ENCODE data around the gene CSHL1.
A peak's percentile ranks its signal among the peaks of the same experiment; 100 is the strongest.
"Not testable (repeated sequence)": the region's sequence is repeated elsewhere in the genome, so short reads cannot be mapped to it uniquely, and the experiment has no call there.

Gene CSHL1

DNA sequence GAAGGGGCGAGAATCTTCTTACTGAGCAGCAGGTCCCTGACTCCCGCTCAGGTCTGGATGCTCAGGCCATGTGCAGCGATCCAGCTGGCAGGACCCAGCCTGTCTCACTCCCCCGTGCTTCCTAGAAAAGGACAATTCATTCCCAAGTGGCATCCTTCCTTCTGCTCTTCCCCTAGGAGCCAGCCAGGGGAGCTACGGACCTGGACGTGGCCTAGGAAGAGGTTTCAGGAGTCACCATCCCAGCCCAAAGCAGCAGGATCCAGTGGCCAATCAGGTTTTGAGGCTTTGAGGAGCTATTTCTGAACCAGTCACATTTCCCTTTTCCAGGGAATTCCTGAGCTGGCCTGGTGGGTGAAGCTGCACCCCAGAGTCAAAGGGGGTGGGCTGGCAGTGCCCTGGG is 28.8 kb upstream of the CSHL1 start:
- peak; percentile 33 for DNase-seq (ENCODE audit: low spot score)

DNA sequence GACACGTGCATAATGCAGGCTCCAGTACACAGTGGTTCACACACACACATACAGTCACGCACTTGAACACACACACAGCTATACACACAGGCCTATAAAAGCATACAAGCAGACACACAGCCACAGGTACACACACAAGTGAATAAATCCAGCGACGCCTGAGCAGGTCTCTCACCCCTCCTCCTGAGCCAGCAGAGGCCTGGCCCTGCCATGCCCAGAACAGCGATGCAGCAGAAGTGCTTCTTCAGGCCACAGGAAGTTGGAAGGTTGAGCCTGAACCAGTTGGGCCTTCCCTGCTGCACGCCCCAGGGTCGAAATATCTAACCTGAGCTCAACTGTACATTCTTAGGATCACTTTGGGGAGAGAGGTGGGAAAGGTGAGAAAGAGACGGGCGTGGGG is 28.3 kb upstream of the CSHL1 start:
- no peak for DNase-seq (ENCODE audit: low spot score)

DNA sequence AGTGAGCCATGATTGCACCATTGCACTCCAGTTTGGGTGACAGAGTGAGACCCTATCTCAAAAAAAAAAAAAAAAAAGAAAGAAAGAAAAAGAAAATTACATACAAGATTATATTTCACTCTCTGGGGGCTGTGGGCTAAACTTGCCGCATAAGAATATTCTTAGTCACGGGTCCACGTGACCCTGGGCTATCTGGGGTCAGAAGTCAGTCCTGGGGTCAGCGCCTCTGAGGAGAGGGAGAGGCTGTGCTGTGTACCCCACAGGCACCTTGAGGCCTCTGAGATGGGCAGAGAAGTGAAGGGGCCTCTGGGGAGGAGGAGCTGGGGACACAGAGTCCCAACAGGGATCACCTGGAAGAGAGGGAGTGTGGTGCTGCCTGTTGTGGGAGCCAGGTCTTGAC is 26.9 kb upstream of the CSHL1 start:
- DNase-seq (ENCODE audit: low spot score), result no peak

DNA sequence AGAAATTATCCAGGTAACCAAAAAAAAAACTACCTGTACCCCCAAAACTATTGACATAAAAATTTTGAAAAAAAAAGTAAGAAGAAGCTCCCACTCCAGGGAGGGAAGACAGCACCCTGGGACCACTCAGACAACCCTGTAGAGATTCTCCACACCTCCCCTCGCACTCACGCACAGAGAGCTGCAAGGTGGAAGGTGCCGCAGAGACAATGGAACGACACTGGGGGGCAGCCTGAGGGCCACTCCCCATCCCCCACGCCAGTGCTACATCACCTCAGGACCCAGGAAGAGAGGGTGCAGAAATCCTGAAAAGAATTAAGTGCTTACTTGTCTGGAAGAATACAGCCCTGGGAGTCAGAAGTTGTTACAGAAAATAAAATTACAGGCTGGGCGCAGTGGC is 26.3 kb upstream of the CSHL1 start:
- DNase-seq (ENCODE audit: low spot score), result no peak

DNA sequence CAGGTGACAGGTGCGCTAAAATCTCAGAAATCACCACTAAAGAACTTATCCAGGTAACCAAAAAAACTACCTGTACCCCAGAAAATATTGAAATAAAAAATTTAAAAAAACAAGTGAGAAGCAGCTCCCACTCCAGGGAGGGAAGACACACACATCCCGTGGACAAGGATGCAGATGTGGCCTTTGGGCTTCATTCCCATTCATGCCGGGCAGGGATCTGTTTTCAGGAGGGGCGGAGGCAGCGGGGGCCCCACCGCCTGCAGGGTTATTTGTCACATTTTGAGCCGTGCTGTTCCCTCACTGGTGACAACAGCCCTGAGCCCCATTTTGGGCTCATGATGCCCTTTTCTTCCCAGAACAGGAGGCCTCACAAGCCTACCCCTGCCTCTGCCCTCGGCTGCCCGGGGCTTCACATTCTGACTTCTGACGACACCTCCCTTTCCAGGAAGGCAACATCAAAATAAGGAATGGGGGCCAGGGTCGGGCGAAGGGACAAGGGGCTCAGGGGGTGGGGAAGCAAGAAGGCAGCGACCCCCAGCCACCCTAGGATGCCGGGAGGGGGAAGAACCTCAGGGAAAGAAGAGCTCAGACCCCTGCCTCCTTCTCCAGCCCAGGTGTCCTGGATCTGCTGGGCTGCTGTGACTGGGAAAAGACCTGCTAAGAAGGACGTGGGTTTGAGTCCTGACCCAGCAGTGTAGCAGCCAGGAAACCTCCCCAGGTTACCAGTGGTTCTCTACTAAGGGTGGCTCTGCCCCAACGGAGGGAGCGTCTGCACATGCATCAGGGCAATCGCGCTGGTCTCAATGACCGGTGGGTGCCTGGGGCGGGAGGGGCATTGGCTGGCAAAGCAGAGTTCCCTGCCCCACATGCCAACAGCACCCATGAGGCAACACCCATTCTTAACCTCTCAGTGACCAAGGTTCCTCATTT is 23.4 kb upstream of the CSHL1 start:
- peak; percentile 3 for DNase-seq (ENCODE audit: low spot score)

DNA sequence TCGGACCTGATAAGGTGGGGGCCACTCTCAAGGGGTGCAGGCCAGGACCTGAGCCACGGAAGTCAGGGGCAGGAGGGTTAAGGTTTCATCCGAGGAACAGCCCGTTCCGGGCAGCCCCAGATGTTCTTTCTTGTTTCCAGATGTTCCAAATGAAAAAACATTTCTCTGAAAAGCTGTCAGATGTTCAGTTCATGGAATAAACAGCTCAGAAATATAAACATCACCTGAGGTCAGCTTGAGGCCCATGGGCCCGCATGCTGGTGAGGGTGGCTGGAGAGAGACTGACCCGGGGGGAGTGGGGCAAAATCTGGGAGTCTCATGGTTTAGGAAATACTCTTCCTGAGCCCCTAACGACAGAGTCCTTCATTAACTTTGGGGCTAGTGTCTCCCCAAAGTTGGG is 22.5 kb upstream of the CSHL1 start:
- DNase-seq (ENCODE audit: low spot score), result peak; percentile 1

DNA sequence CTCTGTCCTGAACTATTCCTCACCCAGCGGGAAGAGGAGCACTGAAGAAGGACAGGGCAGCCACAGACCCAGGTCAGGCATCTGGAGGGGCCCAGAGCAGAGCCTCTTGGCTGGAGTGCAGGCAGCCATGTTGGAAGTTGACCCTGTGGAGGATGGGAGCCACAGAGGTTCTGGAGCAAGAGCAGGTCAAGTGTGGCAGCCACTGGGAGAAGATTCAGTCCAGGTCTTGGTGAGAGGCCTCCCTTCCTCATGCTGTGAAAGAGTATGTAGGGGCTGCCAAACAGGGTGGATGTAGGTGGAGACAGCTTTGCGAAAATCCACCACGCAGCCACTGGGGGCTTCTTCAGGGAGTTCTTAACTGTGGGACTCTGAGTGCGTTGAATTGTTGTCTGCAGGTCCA is 21.7 kb upstream of the CSHL1 start:
- peak; percentile 5 for DNase-seq (ENCODE audit: low spot score)

DNA sequence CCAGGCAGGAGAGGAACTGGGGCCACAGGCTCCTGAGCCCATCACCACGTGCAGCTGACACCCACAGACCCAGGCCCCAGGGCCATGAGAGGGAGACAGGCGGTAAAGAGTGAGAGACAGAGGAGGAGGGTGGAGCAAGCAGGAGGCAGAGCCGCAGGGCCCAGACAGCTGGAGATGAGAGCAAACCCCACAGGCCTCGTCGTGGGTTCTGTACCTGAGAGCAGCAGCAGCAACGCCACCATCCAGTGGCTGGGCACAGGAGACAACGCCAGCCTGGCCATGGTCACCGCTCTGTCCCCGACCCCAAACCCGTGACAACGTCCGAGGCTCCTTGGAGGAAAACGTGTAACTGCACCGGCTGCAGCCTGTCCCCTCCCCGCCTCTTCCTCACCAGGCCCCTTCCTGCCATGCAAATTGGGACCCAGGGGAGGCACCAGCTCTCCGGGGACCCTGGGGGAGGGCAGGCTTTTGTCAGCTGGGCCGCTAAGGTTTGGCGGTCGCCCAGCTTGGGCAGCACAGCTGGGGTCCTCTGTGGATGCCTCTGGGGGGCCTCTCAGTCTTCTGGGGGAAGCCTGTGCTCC is 21.0 kb upstream of the CSHL1 start, which contains the start of gene CD79B:
TSS of gene CD79B (minus strand) at position 351 of the 581 bp plus-strand sequence. CDS start at position 281, 70 bp downstream.
- DNase-seq (ENCODE audit: low spot score), result peak; percentile 20

DNA sequence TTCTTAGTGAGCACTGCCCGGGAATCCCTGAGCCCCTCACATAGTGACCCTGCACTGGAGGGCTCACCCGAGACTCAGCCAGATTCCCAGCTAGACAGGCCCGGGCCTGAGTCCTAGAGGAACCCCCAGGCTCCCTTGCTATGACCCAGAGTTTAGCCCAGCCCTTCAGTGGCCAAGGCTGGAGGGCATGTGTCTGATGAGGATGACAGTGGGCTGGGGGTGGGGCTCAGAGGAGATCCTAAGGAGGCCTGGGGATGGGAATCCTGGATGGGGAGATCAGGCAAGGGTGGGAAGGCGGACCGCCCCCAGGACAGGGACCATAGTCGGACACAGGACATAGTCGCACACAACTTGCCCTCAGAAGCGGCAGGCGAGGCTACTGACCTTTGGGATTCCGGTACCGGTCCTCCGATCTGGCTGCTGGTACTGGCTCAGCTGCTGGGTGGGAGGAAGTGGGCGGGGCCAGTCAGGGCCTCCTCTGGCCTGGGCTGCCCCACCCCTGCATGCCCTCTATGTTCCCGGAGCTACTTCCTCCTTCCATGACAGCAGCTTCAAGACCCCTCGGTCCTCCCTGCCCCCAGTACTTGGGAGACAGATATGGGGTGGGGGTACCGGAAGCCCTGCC is 20.0 kb upstream of the CSHL1 start:
- DNase-seq (ENCODE audit: low spot score), result peak; percentile 81

DNA sequence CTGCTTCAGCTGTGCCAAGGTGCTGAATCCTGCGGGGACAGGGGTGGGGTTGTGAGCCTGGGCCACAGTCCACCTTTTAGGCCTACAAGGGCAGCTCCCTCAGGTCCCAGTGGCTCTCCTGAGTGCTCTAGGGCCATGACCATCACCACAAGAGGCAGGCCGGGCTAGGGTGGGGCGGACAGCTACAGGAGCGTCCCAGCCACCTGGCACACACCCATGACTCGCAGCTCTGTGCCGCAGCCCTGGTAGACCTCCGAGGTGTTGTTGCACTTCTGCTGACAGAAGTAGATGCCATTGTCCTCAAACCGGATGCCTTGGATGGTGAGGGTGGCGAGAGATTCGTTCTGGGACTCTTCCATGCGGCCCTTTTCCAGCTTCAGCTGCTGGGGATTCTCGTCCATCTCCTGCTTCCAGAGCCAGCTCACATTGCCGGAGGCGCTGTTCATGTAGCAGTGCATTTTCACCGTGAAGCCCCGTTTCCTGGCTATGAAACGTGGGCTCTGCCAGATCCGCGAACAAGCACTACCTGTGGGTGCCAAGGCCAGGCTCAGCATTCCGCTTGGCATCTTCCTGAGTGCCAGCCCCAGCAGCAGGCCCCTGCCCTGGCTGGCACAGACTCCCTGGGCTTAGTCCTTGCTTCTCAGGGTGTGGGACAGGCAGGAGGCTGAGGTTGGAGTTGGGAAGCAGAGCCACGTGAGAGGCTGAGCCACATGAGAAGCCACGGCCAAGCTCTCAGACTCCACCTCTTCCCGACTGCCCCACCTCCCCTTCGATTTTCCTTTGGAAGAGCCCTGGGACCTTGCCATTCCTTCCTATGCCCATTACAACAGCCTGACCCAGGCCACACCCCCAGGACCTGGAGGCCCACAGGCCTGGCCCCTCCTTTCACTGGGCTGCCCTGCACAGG is 19.1 kb upstream of the CSHL1 start:
- peak; percentile 50 for DNase-seq (ENCODE audit: low spot score)

DNA sequence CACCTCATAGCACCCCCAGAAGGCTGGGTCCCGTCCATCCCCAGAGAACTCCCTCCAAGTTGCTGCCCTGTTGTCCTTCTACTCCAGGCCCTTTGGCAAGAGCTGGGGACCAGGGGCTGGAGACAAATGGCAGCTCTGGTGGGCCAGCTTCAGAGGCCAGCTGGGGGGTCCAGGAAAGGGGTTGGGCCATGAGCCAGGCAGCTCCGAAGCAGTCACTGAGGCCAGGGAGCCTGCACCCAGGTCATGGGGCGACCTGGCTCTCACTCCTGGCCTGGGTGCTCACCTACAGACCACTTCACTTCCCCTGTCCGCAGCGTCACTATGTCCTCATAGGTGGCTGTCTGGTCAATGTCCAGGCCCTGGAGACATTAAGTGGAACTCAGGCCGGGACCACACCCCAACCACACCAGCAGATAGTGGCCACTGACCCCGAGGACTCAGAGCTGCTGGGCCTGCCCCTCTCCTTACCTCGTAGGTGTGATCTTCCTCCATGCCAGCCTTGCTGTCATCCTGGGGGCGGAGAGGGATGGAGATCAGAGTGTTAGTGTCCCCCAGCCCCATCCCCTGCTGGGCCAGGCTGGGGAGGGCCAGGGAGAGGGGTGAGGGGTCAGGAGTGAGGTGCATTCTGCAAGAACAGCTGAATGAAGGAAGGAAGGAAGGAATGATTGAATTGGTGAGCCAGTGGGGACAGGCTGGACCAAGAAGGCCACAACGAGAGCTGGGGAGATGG is 18.1 kb upstream of the CSHL1 start:
- peak; percentile 2 for DNase-seq (ENCODE audit: low spot score)

DNA sequence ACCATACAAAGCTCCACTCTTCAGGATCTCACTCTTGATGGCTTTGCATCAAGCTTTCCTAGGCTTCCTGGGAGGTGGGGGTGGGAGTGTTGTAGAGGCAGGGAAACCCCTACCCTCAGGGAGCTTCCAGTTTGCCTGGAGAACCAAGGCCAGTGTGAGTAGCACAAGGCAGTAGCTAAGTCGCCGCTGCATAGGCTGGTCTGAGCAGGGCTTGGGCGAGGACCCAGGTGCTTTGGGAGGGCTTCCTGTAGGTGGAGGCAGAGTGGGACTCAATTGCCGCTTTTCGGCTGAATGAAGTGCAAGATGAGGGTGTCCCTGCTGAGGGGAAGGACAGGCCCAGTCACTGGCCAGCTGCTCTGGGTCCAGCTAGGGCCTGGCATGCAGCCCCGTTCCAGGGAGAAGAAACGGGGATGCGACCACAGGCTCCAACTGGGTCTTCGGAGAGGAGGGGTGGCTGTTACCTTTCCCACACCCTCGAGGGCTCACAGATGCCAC is 17.2 kb upstream of the CSHL1 start:
- peak; percentile 2 for DNase-seq (ENCODE audit: low spot score)

DNA sequence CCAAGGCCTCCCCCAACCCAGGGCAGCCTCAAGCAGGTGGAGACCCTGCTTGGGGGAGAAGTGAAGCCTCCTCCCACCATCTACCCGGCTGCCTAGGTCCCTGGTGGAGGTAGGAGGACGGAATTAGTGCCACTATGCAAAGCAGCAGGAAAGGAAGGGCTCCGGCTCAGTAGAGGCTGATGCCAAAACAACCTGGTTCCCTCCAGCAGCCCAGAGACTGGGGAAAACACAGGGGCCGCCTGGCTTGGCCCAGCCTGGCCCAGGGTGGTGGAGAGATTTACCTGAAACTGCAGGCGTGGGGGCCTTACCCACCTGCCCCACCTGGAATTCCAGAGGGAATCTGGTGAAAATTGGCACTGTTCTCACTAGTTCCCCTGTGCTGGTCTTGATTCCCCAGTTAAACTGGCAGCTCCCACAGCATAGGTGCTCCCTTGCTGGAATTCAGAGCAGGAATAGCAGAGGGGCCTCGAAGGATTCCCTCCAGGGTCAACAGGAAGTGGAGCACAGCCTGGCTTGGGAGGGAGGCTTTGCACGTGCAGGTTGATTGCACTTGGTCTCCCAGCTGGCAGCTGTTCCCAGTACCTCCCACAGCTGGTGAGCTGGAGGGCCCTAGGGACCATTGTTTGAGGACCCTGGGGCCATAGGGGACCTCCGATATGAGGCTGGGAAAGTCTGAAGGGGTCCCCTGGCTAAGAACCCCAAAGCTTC is 16.6 kb upstream of the CSHL1 start:
- peak; percentile 12 for DNase-seq (ENCODE audit: low spot score)

DNA sequence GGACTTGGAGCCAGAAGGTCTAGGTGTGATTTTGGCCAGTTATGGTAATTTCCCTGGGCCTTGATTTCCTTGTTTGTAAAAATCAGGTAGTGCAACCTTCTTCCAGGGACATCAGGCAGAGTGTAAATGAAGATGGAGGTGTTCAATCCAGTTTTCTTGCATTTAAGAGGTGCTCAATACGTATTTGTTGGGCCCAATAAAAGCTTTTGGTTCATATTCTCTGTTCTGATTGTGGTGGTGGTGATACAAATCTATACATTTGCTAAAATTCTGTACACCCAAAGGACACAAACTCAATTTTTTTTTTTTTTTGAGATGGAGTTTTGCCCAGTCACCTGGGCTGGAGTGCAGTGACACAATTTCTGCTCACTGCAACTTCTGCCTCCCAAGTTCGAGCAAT is 15.1 kb upstream of the CSHL1 start:
- DNase-seq (ENCODE audit: low spot score), result no peak

DNA sequence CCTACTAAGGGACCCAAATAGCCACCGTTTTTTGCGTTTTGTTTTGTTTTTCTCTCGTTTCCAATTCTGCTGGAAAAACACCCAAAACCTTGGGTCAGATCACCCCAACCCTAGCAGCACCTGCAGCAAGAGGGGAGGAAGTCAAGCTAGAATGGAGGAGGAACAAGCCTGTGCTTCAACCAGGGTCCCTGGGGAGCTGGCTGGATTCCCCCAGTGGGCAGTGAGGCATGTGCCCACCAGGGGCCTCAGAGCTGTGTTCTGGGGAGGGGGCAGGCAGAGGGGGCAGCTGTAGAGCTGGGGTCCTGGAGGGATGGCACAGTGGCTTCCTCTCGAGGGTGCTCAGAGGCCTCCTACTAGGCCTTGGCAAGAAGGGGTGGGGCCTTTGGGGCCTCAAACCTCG is 14.6 kb upstream of the CSHL1 start:
- DNase-seq (ENCODE audit: low spot score), result peak; percentile 3

DNA sequence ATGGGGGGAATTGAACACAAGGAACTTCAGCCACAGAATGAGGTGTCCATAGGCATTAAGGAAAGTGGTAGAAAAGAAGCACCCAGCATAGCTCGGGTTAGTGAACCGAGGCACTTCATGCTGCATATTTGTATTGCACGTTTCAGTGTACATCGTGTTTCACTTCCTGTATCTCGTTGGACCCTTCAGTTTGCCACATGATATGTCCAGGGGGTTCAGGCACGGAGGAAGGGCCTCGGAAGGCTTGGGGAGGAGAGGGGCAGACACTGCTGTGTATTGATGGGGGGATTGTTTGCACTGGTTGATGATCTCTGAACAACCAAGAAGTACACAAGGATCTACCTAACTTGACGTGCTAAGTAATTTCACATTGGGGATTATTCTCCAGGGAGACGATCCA is 11.3 kb upstream of the CSHL1 start:
- not testable (repeated sequence) for DNase-seq (ENCODE audit: low spot score)

DNA sequence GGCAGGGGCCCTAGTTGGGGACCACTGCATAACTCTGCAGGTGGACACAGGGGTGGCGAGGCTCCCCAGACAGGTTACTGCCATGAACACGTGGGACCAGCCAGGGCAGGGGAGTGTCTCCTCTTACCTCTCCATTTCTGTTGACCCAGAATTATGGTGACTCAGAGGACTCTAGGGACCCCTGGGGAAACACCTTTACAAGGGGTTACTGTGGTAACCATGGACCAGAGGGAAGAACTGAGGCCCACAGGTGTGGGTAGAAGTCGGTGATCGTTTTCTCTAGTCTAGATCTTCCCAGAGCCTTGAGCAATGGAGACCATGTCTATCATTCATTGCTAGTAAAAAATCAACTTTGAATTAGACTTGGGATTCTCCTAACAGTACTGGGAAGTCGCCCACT is 9.7 kb upstream of the CSHL1 start:
- not testable (repeated sequence) for DNase-seq (ENCODE audit: low spot score)

DNA sequence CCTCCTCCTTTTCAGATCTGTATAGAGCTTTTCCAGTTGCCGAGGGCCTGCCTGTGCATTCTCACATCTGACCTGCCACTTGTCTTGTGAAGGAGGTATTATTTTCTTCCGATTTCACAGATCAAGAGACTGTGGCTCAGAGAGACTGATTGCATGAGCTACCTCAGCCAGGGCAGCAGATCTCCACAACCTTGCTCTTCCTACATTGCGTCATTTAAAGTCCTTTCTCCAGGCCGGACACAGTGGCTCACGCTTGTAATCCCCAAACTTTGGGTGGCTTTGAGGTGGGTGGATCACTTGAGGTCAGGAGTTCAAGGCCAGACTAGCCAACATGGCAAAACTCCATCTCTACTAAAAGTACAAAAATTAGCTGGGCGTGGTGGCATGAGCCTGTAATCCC is 9.0 kb upstream of the CSHL1 start:
- peak; percentile 11 for DNase-seq (ENCODE audit: low spot score)

DNA sequence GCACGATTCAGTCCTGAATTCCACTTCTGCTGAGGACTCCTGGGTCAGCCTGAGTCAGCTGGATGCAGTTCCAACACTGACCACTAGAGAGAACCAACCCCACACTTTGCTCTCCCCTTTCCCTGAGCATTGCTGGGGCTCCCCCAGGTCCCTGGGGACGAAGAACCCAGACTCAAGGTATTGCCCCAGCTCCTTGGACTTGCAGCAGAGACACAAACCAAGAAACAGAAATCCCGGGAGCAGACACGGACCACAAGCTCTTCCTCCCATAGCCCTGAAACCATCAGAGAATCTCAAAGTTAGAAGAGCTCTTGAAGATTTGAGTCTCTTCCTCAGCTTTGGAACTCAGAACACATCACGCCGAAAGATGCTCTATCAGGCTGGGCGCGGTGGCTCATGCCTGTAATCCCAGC is 8.3 kb upstream of the CSHL1 start:
- DNase-seq (ENCODE audit: low spot score), result peak; percentile 85

DNA sequence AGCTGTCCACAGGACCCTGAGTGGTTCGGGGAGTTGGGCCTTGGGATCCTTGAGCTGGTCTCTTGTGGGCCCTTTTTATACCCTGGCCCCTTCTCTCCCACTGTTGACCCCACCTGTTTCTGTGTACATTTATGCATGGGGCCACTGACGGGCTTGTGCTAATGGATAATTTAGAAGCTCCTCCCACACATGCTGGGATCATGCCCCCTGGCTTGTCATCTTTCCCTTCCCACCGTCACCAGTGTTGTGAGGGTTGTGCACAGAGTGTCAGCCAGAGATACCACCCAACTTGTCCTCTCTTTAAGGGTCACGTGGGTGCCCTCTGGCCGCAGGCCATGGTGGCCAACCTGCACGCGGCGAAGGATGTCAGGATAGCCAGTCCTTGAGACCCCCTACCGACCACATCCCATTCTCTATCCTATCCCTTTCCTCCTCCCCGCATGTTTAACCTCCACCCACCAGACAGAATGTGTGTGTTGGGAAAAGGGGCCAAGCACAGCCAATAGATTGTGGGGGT is 7.8 kb upstream of the CSHL1 start, which contains the start of gene GH1:
TSS of gene GH1 (minus strand) at position 51 of the 517 bp plus-strand sequence. CDS start 63 bp downstream, outside the sequence.
- not testable (repeated sequence) for DNase-seq (ENCODE audit: low spot score)

Measured in iPS-NIHi11 (cell line).